Skeletal muscle tissue (tissue), 4 donors: Measurements from ENCODE around the gene SCTR. TPM values are rescaled to one million over a fixed set of nuclear protein-coding genes. Genes with fewer than 3 reads are reported as not detected.

ENCODE experiments used
- H3K27ac ChIP-seq: one replicate; pipeline ENCODE4 v1.7.0; 2013; ENCODE audit warnings: mild to moderate bottlenecking, low read depth, low read length, inconsistent platforms
- H3K27me3 ChIP-seq, 3 donors: one replicate each; pipeline ENCODE4 v1.7.0; 2013; ENCODE audit warnings: low read length in 3 of 3; ENCODE audit not compliant: control insufficient read depth in 3 of 3, insufficient read depth in 3 of 3
- H3K36me3 ChIP-seq, 3 donors: one replicate each; pipeline ENCODE4 v1.7.0; 2013; ENCODE audit warnings: low read length in 3 of 3; ENCODE audit not compliant: control insufficient read depth in 3 of 3, insufficient read depth in 3 of 3
- H3K4me1 ChIP-seq, 3 donors: one replicate each; pipeline ENCODE4 v1.7.0; 2013; ENCODE audit warnings: low read length in 3 of 3, mild to moderate bottlenecking in 3 of 3; ENCODE audit not compliant: control insufficient read depth in 3 of 3, insufficient read depth in 3 of 3
- H3K4me3 ChIP-seq, 3 donors: one replicate each; pipeline ENCODE4 v1.7.0; 2013; ENCODE audit warnings: low read length in 3 of 3
- H3K9ac ChIP-seq, 3 donors: one replicate each; pipeline ENCODE4 v1.7.0; 2013; ENCODE audit warnings: low read length in 3 of 3, mild to moderate bottlenecking in 3 of 3, moderate library complexity in 2 of 3, low read depth in 1 of 3
- H3K9me3 ChIP-seq, 3 donors: one replicate each; pipeline ENCODE4 v1.7.0; 2013; ENCODE audit warnings: low read length in 3 of 3; ENCODE audit not compliant: control insufficient read depth in 3 of 3
- total RNA-seq: library from RNA; depleted of rRNA; stranded (reverse); fragments of >200 nt; gene quantifications from one replicate; pipeline ENCODE4 v1.2.3, GENCODE V29; 2014
- donor health status: Osteomylitis.

Gene SCTR
- total RNA-seq, result not detected

DNA sequence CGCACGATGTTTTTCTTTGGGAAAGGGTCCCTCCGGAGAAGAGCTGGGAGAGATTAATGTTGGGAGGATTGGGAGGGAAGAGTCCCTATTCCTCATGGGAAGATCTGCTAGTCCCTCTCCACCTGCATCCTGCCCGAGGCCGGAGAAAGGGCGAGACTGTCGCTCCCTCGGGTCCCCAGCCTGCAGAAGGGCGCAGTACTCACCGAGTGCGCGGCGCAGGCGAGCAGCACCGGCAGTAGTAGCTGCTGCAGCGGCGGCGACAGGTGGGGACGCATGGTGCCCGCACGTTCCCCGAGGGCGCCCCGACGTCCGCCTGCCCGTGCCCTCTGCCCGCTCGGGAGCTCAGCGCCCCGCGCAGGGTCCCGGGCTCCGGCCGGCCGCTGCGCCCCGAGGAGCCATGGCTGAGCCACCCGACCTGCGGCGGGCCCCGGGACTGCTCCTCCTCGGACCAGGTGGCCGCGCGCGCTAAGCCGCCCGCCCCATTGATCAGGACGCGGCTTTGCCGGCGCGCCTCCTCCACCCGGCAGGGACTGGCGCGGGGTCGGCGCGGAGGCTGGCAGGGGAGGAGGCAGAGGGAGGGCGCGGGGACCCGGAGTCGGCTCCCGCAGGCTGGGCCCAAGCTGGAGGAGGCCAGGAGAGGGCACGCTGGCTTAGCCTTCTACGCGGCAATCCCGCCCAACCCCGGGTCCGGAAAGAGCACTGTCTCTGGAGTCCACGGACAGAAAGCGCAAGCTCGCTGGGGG is at the start of gene SCTR:
Gene SCTR (minus strand): TSS at position 532 of the 743 bp plus-strand sequence. CDS start 257 bp downstream, at position 275.
- Histone ChIP-seq H3K36me3 (no peaks in the 10 kb centered on the region), H3K27ac (no peak within 1 kb of the TSS), H3K4me3 (peak within 1 kb of the TSS; percentile 26 to 51 (median 29)), H3K9me3 (no peaks in the 10 kb centered on the region), H3K4me1 (peaks cover 5 to 10% (median 5%) of the 10 kb centered on the region in 3 donors), H3K27me3 (peaks cover 29 to 35% (median 34%) of the 10 kb centered on the region in 3 donors), H3K9ac (peak within 1 kb of the TSS in 1 of 3 donors; percentile 16)

- H3K27me3 ChIP-seq, result no peaks in the 10 kb centered on the region
- H3K4me3 ChIP-seq, result no peak overlapping the region
- no peak overlapping the region for H3K9ac ChIP-seq
- H3K36me3 ChIP-seq, result no peaks in the 10 kb centered on the region
- no peaks in the 10 kb centered on the region for H3K4me1 ChIP-seq
- H3K27ac ChIP-seq, result no peak overlapping the region
- H3K9me3 ChIP-seq, result no peaks in the 10 kb centered on the region
These were observed 43.0 kb upstream of the SCTR start for GRCh38 chr2:119567292-119567691.

- H3K9me3 ChIP-seq, result no peaks in the 10 kb centered on the region
- H3K27me3 ChIP-seq, result no peaks in the 10 kb centered on the region
- H3K4me1 ChIP-seq, result no peaks in the 10 kb centered on the region
- H3K36me3 ChIP-seq, result no peaks in the 10 kb centered on the region
- no peak overlapping the region for H3K4me3 ChIP-seq
- H3K27ac ChIP-seq, result no peak overlapping the region
- H3K9ac ChIP-seq, result no peak overlapping the region
These were observed 41.2 kb upstream of the SCTR start for GRCh38 chr2:119565481-119565880.

- Histone ChIP-seq H3K27me3 (no peaks in the 10 kb centered on the region), H3K4me3 (no peak overlapping the region), H3K36me3 (no peaks in the 10 kb centered on the region), H3K27ac (no peak overlapping the region), H3K9me3 (no peaks in the 10 kb centered on the region), H3K4me1 (peaks cover 0 to 10% (median 2%) of the 10 kb centered on the region in 3 donors), H3K9ac (no peak overlapping the region)
These were observed 29.5 kb upstream of the SCTR start for GRCh38 chr2:119553687-119554344.

DNA sequence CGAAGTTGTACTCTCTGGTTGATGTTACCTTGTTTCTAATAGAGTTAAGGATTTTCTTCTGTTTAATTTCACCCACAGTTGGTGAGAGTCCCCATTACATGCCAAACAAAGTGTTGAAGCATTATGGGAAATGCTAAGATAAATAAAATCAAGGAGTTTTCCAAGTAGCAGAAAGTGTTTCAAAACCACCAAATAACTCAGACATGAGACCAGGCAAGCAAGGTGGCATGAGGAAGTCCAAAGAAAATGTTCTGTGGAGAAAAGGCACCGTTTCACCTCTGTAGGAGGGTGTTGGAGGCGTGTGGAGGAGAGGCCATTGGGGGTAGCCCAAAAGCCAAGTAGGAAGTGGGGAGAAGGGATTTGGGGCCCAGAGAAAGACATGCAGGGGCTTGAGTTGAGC is 28.6 kb upstream of the SCTR start:
- peaks cover 0 to 10% (median 2%) of the 10 kb centered on the region in 3 donors for H3K4me1 ChIP-seq
- no peaks in the 10 kb centered on the region for H3K27me3 ChIP-seq

DNA sequence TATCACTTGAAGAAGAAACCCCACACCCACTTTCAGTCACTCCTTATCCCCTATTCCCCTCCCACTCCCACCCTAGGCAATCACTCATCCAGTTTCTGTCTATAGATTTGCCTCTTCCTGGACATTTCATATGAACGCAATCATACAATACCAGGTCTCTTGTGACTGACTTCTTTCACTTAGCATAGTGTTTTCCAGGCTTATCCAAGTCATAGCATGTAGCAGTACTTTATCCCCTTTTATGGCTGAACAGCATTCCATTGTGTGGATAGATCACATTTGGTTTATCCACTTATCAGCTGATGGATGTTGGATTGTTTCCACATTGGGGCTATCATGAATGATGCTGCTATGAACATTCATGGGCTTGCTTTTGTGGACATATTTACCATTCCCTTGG is 26.6 kb upstream of the SCTR start:
- Histone ChIP-seq H3K4me3 (no peak overlapping the region), H3K4me1 (peaks cover 0 to 10% (median 2%) of the 10 kb centered on the region in 3 donors), H3K36me3 (no peaks in the 10 kb centered on the region), H3K27ac (no peak overlapping the region), H3K27me3 (no peaks in the 10 kb centered on the region), H3K9ac (no peak overlapping the region), H3K9me3 (no peaks in the 10 kb centered on the region)

More for the DNA sequence above, 28.6 kb upstream of the SCTR start:
- H3K9me3 ChIP-seq, result no peaks in the 10 kb centered on the region
- H3K4me3 ChIP-seq, result no peak overlapping the region
- H3K36me3 ChIP-seq, result no peaks in the 10 kb centered on the region
- H3K27ac ChIP-seq, result no peak overlapping the region
- H3K9ac ChIP-seq, result no peak overlapping the region

GRCh38 chr2:119550346-119550745 is 26.1 kb upstream of the SCTR start:
- no peak overlapping the region for H3K9ac ChIP-seq

DNA sequence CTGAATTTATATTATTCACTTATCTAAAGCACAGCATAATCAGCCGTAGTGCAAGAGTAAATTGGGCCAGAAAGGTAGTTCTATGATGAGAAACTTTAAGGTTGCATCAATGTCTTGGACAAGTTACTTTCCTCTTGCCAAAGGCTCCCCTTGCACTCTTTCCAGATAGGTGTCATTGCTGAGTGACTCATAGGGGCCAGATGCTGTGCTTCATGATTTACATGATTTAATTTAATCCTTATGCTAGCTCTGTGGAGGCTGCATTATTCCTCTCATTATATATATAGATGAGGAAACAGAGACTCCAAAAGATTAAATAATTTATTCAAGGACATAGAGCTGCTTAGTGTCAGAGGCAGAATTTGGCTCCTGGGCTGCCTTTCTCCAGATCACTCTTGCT is 25.0 kb upstream of the SCTR start:
- Histone ChIP-seq H3K36me3 (no peaks in the 10 kb centered on the region), H3K9ac (peak overlapping the region in 1 of 3 donors; percentile 14), H3K27me3 (no peaks in the 10 kb centered on the region), H3K4me1 (peaks cover 0 to 15% (median 6%) of the 10 kb centered on the region in 3 donors), H3K9me3 (no peaks in the 10 kb centered on the region), H3K4me3 (no peak overlapping the region), H3K27ac (no peak overlapping the region)

More at GRCh38 chr2:119550346-119550745, 26.1 kb upstream of the SCTR start:
- H3K27me3 ChIP-seq, result no peaks in the 10 kb centered on the region
- no peaks in the 10 kb centered on the region for H3K9me3 ChIP-seq
- no peak overlapping the region for H3K27ac ChIP-seq
- H3K36me3 ChIP-seq, result no peaks in the 10 kb centered on the region
- no peak overlapping the region for H3K4me3 ChIP-seq
- peaks cover 0 to 10% (median 2%) of the 10 kb centered on the region in 3 donors for H3K4me1 ChIP-seq

DNA sequence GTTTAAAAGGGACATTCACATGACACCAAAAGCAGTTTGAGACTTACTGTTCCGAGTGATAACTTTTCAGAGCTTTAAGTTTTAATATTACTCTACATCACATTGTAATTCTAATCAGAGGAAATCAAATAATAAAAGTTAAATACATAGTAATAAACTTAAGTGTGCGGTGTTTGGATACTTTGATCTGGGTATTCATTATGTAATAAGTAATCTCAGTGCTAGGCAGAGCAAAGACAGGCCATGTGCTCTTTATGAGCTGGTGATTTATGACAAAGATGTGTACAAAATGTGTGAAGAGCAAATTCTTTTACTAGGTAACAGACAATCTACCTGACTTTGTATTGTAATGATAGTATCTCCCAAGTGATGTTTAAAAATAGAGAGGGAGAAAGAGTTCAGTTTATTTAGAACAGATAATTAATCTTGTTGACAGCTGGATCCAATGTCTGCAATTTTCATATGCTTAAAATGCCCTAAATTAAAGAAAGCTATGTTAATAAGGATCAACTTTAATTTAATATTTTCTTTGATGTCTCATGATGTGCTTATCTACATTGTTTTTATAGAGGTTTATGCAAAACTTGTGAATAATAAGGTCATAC is 24.3 kb upstream of the SCTR start:
- Histone ChIP-seq H3K9me3 (no peaks in the 10 kb centered on the region), H3K36me3 (no peaks in the 10 kb centered on the region)

GRCh38 chr2:119546447-119546767 is 22.1 kb upstream of the SCTR start:
- no peak overlapping the region for H3K9ac ChIP-seq
- peaks cover 0 to 7% (median 0%) of the 10 kb centered on the region in 3 donors for H3K27me3 ChIP-seq
- no peak overlapping the region for H3K27ac ChIP-seq
- no peak overlapping the region for H3K4me3 ChIP-seq
- no peaks in the 10 kb centered on the region for H3K9me3 ChIP-seq
- peaks cover 3 to 15% (median 6%) of the 10 kb centered on the region in 3 donors for H3K4me1 ChIP-seq
- H3K36me3 ChIP-seq, result no peaks in the 10 kb centered on the region

More for the DNA sequence above, 24.3 kb upstream of the SCTR start:
- H3K27me3 ChIP-seq, result no peaks in the 10 kb centered on the region
- H3K4me3 ChIP-seq, result no peak overlapping the region
- H3K27ac ChIP-seq, result no peak overlapping the region
- peaks cover 3 to 15% (median 6%) of the 10 kb centered on the region in 3 donors for H3K4me1 ChIP-seq
- H3K9ac ChIP-seq, result no peak overlapping the region
